Mucosa of descending colon (tissue), 3 donors: ENCODE data around the gene SMARCAD1. TPM values are rescaled to one million over a fixed set of nuclear protein-coding genes. Genes with fewer than 3 reads are reported as not detected.
A peak's percentile ranks its signal among the peaks of the same experiment; 100 is the strongest.

ENCODE experiments used
- ATAC-seq: fragments of 200-7000 bp; cut with Tn5 transposase; one replicate; pipeline ENCODE4 v1.9.1; 2020; ENCODE audit warnings: mild to moderate bottlenecking, moderate library complexity
- DNase-seq, 3 donors: peaks; one replicate each; pipeline ENCODE4 v3.0.0-alpha.2; 2020
- H3K36me3 ChIP-seq: fragments of 200-600 bp; one replicate; pipeline ENCODE4 v1.8.0; 2021; ENCODE audit warnings: low read depth, mild to moderate bottlenecking
- H3K4me1 ChIP-seq: fragments of 200-600 bp; one replicate; pipeline ENCODE4 v1.8.0; 2021; ENCODE audit warnings: low read depth, mild to moderate bottlenecking
- H3K4me3 ChIP-seq: fragments of 200-600 bp; one replicate; pipeline ENCODE4 v1.8.0; 2021; ENCODE audit warnings: mild to moderate bottlenecking
- H3K9me3 ChIP-seq: fragments of 200-600 bp; one replicate; pipeline ENCODE4 v1.8.0; 2021; ENCODE audit warnings: mild to moderate bottlenecking
- CTCF ChIP-seq: fragments of 200-600 bp; IDR thresholded peaks from one replicate; pipeline ENCODE4 v1.8.0; 2022; ENCODE audit warnings: antibody characterized with exemption, mild to moderate bottlenecking
- intact Hi-C, 2 donors: fragments of 100-400 bp; cut with DNase I in 1 of 2; cut with micrococcal nuclease in 1 of 2; formaldehyde crosslinking; loops; one replicate each; pipeline versions ENCODE4 v1.11.0 to v1.11.1; 2022; cut with DNase I, micrococcal nuclease
- long read RNA-seq, 2 donors: library from polyadenylated mRNA; unstranded; transcript quantifications; one replicate each; pipeline ENCODE4 v2.0.0, GENCODE V29; 2019 to 2021
- total RNA-seq, 3 donors: library from RNA; stranded (reverse); fragmentation: NEBNext Ultra II Directional in 2 of 3; extraction: Animal tissue kit (Norgen Biotek cat#: 25700) in 2 of 3; gene quantifications; one replicate each; pipeline versions ENCODE4 v1.2.1 to v1.2.4, GENCODE V29; 2021 to 2023
- donor health status: DM: no; HTN: no; CAD: no; lungs with moderate emphysema.
- donor health status: DM: no; HTN: no; CAD: no.
- donor health status: DM: no; HTN: yes; CAD: no.

The SMARCAD1 gene
- total RNA-seq: 10 to 100 TPM; 19.5 to 21.5 (median 21.0) TPM
- long read RNA-seq, donor 1, full-length matches to known transcripts: 11 of 19 reads
- long read RNA-seq, donor 1, partial matches to known transcripts: 4 of 19 reads
- long read RNA-seq, donor 1, other reads (novel, unspliced or antisense): 4 of 19 reads
- long read RNA-seq, donor 2, partial matches to known transcripts: 2 of 2 reads
- long read RNA-seq, donor 2, other reads (novel, unspliced or antisense): 0 of 2 reads

GRCh38 chr4:94207469-94208224 is at the start of gene SMARCAD1:
Gene SMARCAD1, plus strand, starts transcription at chr4:94207865. Its CDS starts 530 bp downstream, at chr4:94208395.
- peak; percentile 98 for ATAC-seq
- H3K4me3 ChIP-seq: peak within 1 kb of the TSS; percentile 62
- H3K4me1 ChIP-seq: peaks cover 17% of the 10 kb centered on the region
- intact Hi-C loops: no loop called here
- H3K9me3 ChIP-seq: no peaks in the 10 kb centered on the region
- no peaks in the 10 kb centered on the region for H3K36me3 ChIP-seq
- TF ChIP-seq CTCF: no peak
- peak; percentile 89 to 96 (median 91) for DNase-seq

DNA sequence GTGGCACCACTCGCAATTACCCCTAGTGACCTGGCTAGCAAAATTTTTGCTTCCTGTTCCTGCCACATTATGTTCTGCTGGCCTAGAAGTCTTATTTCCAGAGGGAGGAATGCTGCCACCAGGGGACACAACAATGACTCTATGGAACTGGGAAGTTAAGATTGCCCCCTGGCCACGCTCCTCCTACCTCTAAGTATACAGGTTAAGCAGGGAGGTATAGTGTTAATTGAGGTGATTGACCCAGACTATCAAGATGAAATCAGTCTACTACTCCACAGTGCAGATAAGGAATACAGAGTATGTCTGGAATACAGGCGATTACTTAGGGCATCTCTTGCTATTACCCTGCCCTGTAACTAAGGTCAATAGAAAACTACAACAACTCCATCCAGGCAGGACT is 48.8 kb upstream of the SMARCAD1 start:
- Histone ChIP-seq H3K4me1 (no peaks in the 10 kb centered on the region), H3K36me3 (no peaks in the 10 kb centered on the region), H3K4me3 (no peak overlapping the region), H3K9me3 (no peaks in the 10 kb centered on the region)
- ATAC-seq: no peak
- DNase-seq: no peak
- no peak for TF ChIP-seq CTCF
- intact Hi-C loops: no loop called here

DNA sequence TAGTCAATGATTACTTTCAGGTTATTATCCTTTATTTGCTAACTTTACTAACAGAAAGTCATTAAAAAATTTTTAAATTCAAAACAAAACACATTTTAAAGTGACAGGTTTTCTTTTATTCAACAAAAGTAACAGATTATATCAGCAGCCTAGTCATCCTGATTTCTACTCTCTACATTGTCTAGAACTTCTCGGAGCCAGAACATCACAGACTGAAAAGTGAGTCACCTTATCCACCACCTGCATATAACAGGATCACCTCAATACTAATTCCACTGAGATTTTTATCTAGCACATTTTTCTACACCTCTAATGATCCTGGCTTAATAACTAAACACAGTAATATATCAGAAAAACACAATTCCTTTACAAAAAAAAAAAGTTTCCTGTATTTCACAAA is 47.9 kb upstream of the SMARCAD1 start:
- no peaks in the 10 kb centered on the region for H3K9me3 ChIP-seq
- intact Hi-C loops: no loop called here
- H3K4me3 ChIP-seq: no peak overlapping the region
- DNase-seq: no peak
- no peak for ATAC-seq
- H3K36me3 ChIP-seq: no peaks in the 10 kb centered on the region
- TF ChIP-seq CTCF: no peak
- no peaks in the 10 kb centered on the region for H3K4me1 ChIP-seq

GRCh38 chr4:94160774-94161173 is 46.9 kb upstream of the SMARCAD1 start:
- no peak for ATAC-seq
- no peaks in the 10 kb centered on the region for H3K9me3 ChIP-seq
- no peak for TF ChIP-seq CTCF
- no peak overlapping the region for H3K4me3 ChIP-seq
- intact Hi-C loops: no loop called here
- H3K36me3 ChIP-seq: no peaks in the 10 kb centered on the region
- DNase-seq: no peak
- no peaks in the 10 kb centered on the region for H3K4me1 ChIP-seq

DNA sequence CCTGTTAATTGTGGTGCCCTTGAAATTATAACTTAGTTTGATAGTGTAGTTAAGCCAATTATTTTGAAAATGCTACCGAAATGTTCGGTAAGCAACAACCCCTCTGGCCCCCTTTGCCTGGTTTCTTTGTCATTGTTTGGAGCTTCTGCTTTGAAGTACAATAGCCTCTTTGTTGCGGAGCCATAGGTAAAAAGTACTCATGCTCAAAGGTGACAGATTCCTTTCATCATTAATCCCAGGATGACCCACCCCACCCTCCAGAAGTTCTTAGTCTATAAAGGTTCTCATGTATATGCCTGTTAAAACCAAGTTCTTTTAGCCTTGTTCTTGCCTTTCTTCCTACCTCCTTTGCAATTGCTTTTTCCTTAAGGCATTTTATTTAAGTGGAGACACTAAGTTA is 42.4 kb upstream of the SMARCAD1 start:
- no peak for DNase-seq
- Histone ChIP-seq H3K36me3 (no peaks in the 10 kb centered on the region), H3K9me3 (no peaks in the 10 kb centered on the region), H3K4me1 (no peaks in the 10 kb centered on the region), H3K4me3 (no peak overlapping the region)
- ATAC-seq: no peak
- intact Hi-C loops: no loop called here
- no peak for TF ChIP-seq CTCF
